Gastrocnemius medialis (tissue), 4 donors: ENCODE measurements around the gene SCN4A. TPM values are rescaled to one million over a fixed set of nuclear protein-coding genes. Genes with fewer than 3 reads are reported as not detected.
A peak's percentile ranks its signal among the peaks of the same experiment; 100 is the strongest.
"Not testable (repeated sequence)": the region's sequence is repeated elsewhere in the genome, so short reads cannot be mapped to it uniquely, and the experiment has no call there.

ENCODE experiments used
- ATAC-seq, 2 donors: fragments of 150-250 bp; one replicate each; pipeline ENCODE4 v1.9.1; 2016
- DNase-seq, 2 donors: peaks; one replicate each; pipeline ENCODE4 v3.0.0-alpha.2; 2019
- H3K27ac ChIP-seq, 4 donors: fragments of 200-600 bp; sonication (generic); 1 replicate in 1 of 4; 2 replicates in 3 of 4; pipeline ENCODE4 v1.5.1; 2016 to 2018; ENCODE audit warnings: mild to moderate bottlenecking in 2 of 4, moderate library complexity in 1 of 4
- H3K27me3 ChIP-seq, 3 donors: fragments of 200-600 bp; sonication (generic) in 2 of 3; 1 replicate in 1 of 3; 2 replicates in 2 of 3; pipeline versions ENCODE4 v1.5.1 to v1.6.0; 2016 to 2019; ENCODE audit warnings: mild to moderate bottlenecking in 1 of 3, moderate library complexity in 1 of 3
- H3K36me3 ChIP-seq, 2 donors: fragments of 200-600 bp; sonication (generic) in 1 of 2; one replicate each; pipeline ENCODE4 v1.5.1; 2017 to 2018
- H3K4me1 ChIP-seq, 2 donors: fragments of 200-600 bp; sonication (generic) in 1 of 2; one replicate each; pipeline ENCODE4 v1.5.1; 2016 to 2017; ENCODE audit warnings: mild to moderate bottlenecking in 2 of 2
- H3K4me3 ChIP-seq, 4 donors: fragments of 200-600 bp; sonication (generic) in 3 of 4; 1 replicate in 1 of 4; 2 replicates in 3 of 4; pipeline ENCODE4 v1.5.1; 2016 to 2019; ENCODE audit warnings: mild to moderate bottlenecking in 2 of 4
- H3K9me3 ChIP-seq, 3 donors: fragments of 200-600 bp; sonication (generic) in 2 of 3; 1 replicate in 1 of 3; 2 replicates in 2 of 3; pipeline ENCODE4 v1.5.1; 2016 to 2019
- POLR2A ChIP-seq, 2 donors: fragments of 450-650 bp; IDR thresholded peaks; one replicate each; pipeline ENCODE4 v1.6.1; 2017; ENCODE audit warnings: antibody characterized with exemption in 2 of 2, mild to moderate bottlenecking in 2 of 2, moderate library complexity in 2 of 2
- in situ Hi-C, 4 donors: fragments of 200-750 bp; cut with MboI; loops; one replicate each; pipeline versions ENCODE4 v1.15.0 to v1.8.0; 2017; ENCODE audit warnings: low sequenced_read_pairs in 4 of 4
- intact Hi-C: fragments of 100-400 bp; cut with DNase I; formaldehyde crosslinking; loops from one replicate; pipeline ENCODE4 v1.15.1; 2023; ENCODE audit warnings: low total_unique reads
- total RNA-seq, 4 donors: library from RNA; depleted of rRNA; stranded (reverse); fragments of >200 nt; gene quantifications; one replicate each; pipeline versions ENCODE4 v1.1.0 to v1.2.3, GENCODE V29; 2016
- TF ChIP-seq, protein P1 (sequence below), 5 experiments: fragments of 450-650 bp in 3 of 5; fragments of 200-600 bp in 2 of 5; sonication (generic) in 2 of 5; IDR thresholded peaks in 4 of 5; conservative IDR thresholded peaks in 1 of 5; 1 replicate in 4 of 5; 2 replicates in 1 of 5; pipeline ENCODE4 v1.5.1; 2016 to 2019; ENCODE audit warnings: antibody characterized with exemption in 5 of 5, mild to moderate bottlenecking in 3 of 5, moderate library complexity in 3 of 5

The SCN4A gene
- total RNA-seq, 4 donors from 2014 or later: 45.3 to 107 (median 69.1) TPM

DNA sequence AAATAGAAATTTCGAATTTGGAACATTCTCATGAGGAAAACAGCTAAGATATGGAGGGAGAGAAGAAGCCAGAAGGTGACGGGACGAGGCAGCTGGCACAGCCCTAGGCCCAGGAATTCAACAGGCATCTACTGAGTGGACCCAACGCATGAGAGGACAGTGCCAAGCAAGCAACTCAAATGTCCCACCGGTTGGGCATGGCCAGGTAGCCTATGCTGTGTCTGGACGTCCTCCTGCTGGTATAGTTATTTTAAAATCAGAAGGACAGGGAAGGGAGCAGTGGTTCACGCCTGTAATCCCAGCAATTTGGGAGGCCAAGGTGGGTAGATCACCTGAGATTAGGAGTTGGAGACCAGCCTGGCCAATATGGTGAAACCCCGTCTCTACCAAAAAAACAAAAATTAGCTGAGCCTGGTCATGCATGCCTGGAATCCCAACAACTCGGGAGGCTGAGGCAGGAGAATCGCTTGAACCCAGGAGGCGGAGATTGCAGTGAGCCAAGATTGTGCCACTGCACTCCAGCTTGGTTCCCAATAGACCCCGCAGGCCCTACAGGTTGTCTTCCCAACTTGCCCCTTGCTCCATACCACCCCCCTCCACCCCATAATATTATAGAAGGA is 56.0 kb downstream of the SCN4A start:
- intact Hi-C loops: loop anchor here (5.0 to 10.0 kb wide), 2 partner anchors 216 to 358 kb away; partner anchors contain the start of gene ERN1

DNA sequence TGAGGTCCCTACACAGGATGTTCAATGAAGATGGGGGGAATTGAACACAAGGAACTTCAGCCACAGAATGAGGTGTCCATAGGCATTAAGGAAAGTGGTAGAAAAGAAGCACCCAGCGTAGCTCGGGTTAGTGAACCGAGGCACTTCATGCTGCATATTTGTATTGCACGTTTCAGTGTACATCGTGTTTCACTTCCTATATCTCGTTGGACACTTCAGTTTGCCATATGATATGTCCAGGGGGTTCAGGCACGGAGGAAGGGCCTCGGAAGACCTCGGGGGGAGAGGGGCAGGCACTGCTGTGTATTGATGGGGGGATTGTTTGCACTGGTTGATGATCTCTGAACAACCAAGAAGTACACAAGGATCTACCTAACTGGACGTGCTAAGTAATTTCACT is 57.0 kb downstream of the SCN4A start:
- intact Hi-C loops: loop anchor here (5.0 to 10.0 kb wide), 2 partner anchors 217 to 359 kb away; partner anchors contain the start of gene ERN1
- not testable (repeated sequence) for H3K27ac ChIP-seq, H3K4me1 ChIP-seq, ATAC-seq, DNase-seq, H3K9me3 ChIP-seq, H3K27me3 ChIP-seq, H3K36me3 ChIP-seq, H3K4me3 ChIP-seq
- in situ Hi-C loops: loop anchor here (10.0 to 25.0 kb wide), 7 partner anchors 109 to 522 kb away; partner anchors contain the start of genes ERN1 (in 2 of the 4), ICAM2 (in 1 of the 4) and MILR1 (in 1 of the 4)

More for the DNA sequence above, 56.0 kb downstream of the SCN4A start:
- Histone ChIP-seq H3K4me1 (peaks cover 3 to 4% of the 10 kb centered on the region in 2 donors), H3K36me3 (no peaks in the 10 kb centered on the region), H3K9me3 (no peaks in the 10 kb centered on the region), H3K27ac (no peak overlapping the region), H3K4me3 (no peak overlapping the region), H3K27me3 (no peaks in the 10 kb centered on the region)
- ATAC-seq (no peak), DNase-seq (no peak)
- in situ Hi-C loops: loop anchor here (10.0 to 25.0 kb wide), 7 partner anchors 108 to 521 kb away; partner anchors contain the start of genes ERN1 (in 2 of the 4), ICAM2 (in 1 of the 4) and MILR1 (in 1 of the 4)
- no peak for TF ChIP-seq POLR2A (IDR thresholded peaks at IDR 0.05)
- TF ChIP-seq, protein P1, sequence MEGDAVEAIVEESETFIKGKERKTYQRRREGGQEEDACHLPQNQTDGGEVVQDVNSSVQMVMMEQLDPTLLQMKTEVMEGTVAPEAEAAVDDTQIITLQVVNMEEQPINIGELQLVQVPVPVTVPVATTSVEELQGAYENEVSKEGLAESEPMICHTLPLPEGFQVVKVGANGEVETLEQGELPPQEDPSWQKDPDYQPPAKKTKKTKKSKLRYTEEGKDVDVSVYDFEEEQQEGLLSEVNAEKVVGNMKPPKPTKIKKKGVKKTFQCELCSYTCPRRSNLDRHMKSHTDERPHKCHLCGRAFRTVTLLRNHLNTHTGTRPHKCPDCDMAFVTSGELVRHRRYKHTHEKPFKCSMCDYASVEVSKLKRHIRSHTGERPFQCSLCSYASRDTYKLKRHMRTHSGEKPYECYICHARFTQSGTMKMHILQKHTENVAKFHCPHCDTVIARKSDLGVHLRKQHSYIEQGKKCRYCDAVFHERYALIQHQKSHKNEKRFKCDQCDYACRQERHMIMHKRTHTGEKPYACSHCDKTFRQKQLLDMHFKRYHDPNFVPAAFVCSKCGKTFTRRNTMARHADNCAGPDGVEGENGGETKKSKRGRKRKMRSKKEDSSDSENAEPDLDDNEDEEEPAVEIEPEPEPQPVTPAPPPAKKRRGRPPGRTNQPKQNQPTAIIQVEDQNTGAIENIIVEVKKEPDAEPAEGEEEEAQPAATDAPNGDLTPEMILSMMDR (IDR thresholded peaks at IDR 0.05 in 4 of 5, conservative IDR thresholded peaks at IDR 0.05 in 1 of 5): no peak

DNA sequence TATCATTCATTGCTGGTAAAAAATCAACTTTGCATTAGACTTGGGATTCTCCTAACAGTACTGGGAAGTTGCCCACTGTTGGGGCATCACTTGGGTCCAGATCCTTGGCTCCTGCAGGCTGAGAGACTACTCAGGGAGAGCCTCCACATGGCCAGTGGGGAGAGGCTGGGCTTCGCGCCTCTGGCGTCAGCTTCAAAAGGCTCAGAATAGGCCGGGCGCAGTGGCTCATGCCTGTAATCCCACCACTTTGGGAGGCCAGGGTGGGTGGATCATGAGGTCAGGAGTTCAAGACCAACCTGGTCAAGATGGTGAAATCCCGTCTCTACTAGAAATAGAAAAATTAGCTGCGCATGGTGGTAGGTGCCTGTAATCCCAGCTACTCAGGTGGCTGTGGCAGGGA is 58.2 kb downstream of the SCN4A start:
- no peaks in the 10 kb centered on the region for H3K27me3 ChIP-seq
- no peaks in the 10 kb centered on the region for H3K9me3 ChIP-seq
- no peak for DNase-seq
- in situ Hi-C loops: loop anchor here (5.0 to 25.0 kb wide), 8 partner anchors 108 to 523 kb away; partner anchors contain the start of genes ERN1 (in 2 of the 4), ICAM2 (in 2 of the 4) and MILR1 (in 1 of the 4)
- H3K36me3 ChIP-seq: no peaks in the 10 kb centered on the region
- no peak for ATAC-seq
- no peak overlapping the region for H3K4me3 ChIP-seq
- intact Hi-C loops: loop anchor here (10.0 kb wide), 1 partner anchor 360 kb away; no protein-coding TSS in a partner anchor
- TF ChIP-seq, protein P1 (IDR thresholded peaks at IDR 0.05 in 4 of 5, conservative IDR thresholded peaks at IDR 0.05 in 1 of 5): no peak
- no peak for TF ChIP-seq POLR2A (IDR thresholded peaks at IDR 0.05)
- no peak overlapping the region for H3K27ac ChIP-seq
- H3K4me1 ChIP-seq: peaks cover 2 to 3% of the 10 kb centered on the region in 2 donors

DNA sequence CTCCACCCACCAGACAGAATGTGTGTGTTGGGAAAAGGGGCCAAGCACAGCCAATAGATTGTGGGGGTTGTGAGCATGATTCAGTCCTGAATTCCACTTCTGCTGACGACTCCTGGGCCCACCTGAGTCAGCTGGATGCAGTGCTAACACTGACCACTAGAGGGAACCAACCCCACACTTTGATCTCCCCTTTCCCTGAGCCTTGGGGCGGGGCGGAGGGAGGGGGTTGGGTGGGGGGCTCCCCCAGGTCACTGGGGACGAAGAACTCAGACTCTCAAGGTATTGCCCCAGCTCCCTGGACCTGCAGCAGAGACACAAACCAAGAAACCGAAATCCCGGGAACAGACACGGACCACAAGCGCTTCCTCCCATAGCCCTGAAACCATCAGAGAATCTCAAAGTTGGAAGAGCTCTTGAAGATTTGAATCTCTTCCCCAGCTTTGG is 61.0 kb downstream of the SCN4A start:
- Histone ChIP-seq H3K9me3 (no peaks in the 10 kb centered on the region), H3K36me3 (no peaks in the 10 kb centered on the region), H3K27me3 (no peaks in the 10 kb centered on the region), H3K4me1 (no peaks in the 10 kb centered on the region), H3K4me3 (no peak overlapping the region), H3K27ac (no peak overlapping the region)
- in situ Hi-C loops: loop anchor here (5.0 to 25.0 kb wide), 8 partner anchors 111 to 526 kb away; partner anchors contain the start of genes ERN1 (in 2 of the 4), ICAM2 (in 2 of the 4) and MILR1 (in 1 of the 4)
- no peak for TF ChIP-seq POLR2A (IDR thresholded peaks at IDR 0.05)
- TF ChIP-seq, protein P1 (IDR thresholded peaks at IDR 0.05 in 4 of 5, conservative IDR thresholded peaks at IDR 0.05 in 1 of 5): peak; percentile 41 to 94 (median 78)
- peak; percentile 64 to 68 for ATAC-seq
- no peak for DNase-seq
- intact Hi-C loops: loop anchor here (2.0 to 10.0 kb wide), 2 partner anchors 113 to 363 kb away; no protein-coding TSS in a partner anchor
